DND-41 (cell line): Measurements from ENCODE around the gene NCKAP5L.

Experiments
- CTCF ChIP-seq: IDR thresholded peaks from 2 replicates; pipeline ENCODE4 v1.5.1; 2012; ENCODE audit warnings: borderline replicate concordance, low read length, moderate library complexity, mild to moderate bottlenecking; ENCODE audit not compliant: poor library complexity, severe bottlenecking; ENCODE audit errors: extremely low read depth
- EZH2 ChIP-seq: IDR thresholded peaks from 3 replicates; pipeline ENCODE4 v1.6.1; 2012; ENCODE audit warnings: borderline replicate concordance, low read depth, mild to moderate bottlenecking, moderate library complexity, low read length, inconsistent platforms; ENCODE audit not compliant: severe bottlenecking

- TF ChIP-seq EZH2 (no peak), CTCF (peak; percentile 83)
Measured at GRCh38 chr12:49763006-49763591, 65.1 kb downstream of the NCKAP5L start.
